Stimulated activated CD8-positive, alpha-beta memory T cell treated with anti-CD3 and anti-CD28 coated beads, Interleukin-7, amount 100 ng/mL, for 1 hour (primary cell): ENCODE results near the gene ZDHHC14.

Source experiments
- DNase-seq, 2 donors: peaks; one replicate each; pipeline ENCODE4 v3.0.0-alpha.2; 2020; ENCODE audit warnings: low read depth in 2 of 2

ZDHHC14 gene

GRCh38 chr6:157516319-157517026, 135.5 kb downstream of the ZDHHC14 start:
- DNase-seq = no peak

- no peak for DNase-seq
Measured at GRCh38 chr6:157517601-157518359, 136.8 kb downstream of the ZDHHC14 start.

- DNase-seq = no peak
Measured at GRCh38 chr6:157518397-157519250, 137.6 kb downstream of the ZDHHC14 start.

- DNase-seq = no peak
Measured at GRCh38 chr6:157519255-157520116, 138.5 kb downstream of the ZDHHC14 start.

GRCh38 chr6:157520117-157520406, 139.1 kb downstream of the ZDHHC14 start:
- DNase-seq = no peak

- no peak for DNase-seq
Measured at GRCh38 chr6:157520596-157521361, 139.8 kb downstream of the ZDHHC14 start.

GRCh38 chr6:157521362-157522335, 140.7 kb downstream of the ZDHHC14 start:
- DNase-seq = no peak

GRCh38 chr6:157522472-157522871, 141.5 kb downstream of the ZDHHC14 start:
- no peak for DNase-seq

GRCh38 chr6:157524735-157525134, 143.7 kb downstream of the ZDHHC14 start:
- no peak for DNase-seq

GRCh38 chr6:157525292-157525889, 144.4 kb downstream of the ZDHHC14 start:
- DNase-seq = no peak

GRCh38 chr6:157525918-157526425, 145.0 kb downstream of the ZDHHC14 start:
- DNase-seq = no peak

- no peak for DNase-seq
Measured at GRCh38 chr6:157527471-157527907, 146.5 kb downstream of the ZDHHC14 start.

GRCh38 chr6:157528931-157529653, 148.1 kb downstream of the ZDHHC14 start:
- DNase-seq = no peak

GRCh38 chr6:157529654-157530039, 148.7 kb downstream of the ZDHHC14 start:
- DNase-seq = no peak

- DNase-seq = no peak
Measured at GRCh38 chr6:157530126-157530525, 149.1 kb downstream of the ZDHHC14 start.

- no peak for DNase-seq
Measured at GRCh38 chr6:157530724-157531168, 149.8 kb downstream of the ZDHHC14 start.

- DNase-seq = no peak
Measured at GRCh38 chr6:157531169-157531985, 150.4 kb downstream of the ZDHHC14 start.
